ENCODE data around the gene WRAP73. TPM values are rescaled to one million over a fixed set of nuclear protein-coding genes. Genes with fewer than 3 reads are reported as not detected.

WRAP73 gene
- total RNA-seq, result 18.3 TPM

- peak; percentile 87 for DNase-seq (ENCODE audit: low spot score)
Observed at GRCh38 chr1:3649342-3650247, at the start of gene WRAP73. Gene WRAP73, minus strand, starts transcription at chr1:3650103. Its CDS starts 104 bp downstream, at chr1:3649999.

GRCh38 chr1:3699596-3699995, 49.7 kb upstream of the WRAP73 start:
- no peak for DNase-seq (ENCODE audit: low spot score)

DNA sequence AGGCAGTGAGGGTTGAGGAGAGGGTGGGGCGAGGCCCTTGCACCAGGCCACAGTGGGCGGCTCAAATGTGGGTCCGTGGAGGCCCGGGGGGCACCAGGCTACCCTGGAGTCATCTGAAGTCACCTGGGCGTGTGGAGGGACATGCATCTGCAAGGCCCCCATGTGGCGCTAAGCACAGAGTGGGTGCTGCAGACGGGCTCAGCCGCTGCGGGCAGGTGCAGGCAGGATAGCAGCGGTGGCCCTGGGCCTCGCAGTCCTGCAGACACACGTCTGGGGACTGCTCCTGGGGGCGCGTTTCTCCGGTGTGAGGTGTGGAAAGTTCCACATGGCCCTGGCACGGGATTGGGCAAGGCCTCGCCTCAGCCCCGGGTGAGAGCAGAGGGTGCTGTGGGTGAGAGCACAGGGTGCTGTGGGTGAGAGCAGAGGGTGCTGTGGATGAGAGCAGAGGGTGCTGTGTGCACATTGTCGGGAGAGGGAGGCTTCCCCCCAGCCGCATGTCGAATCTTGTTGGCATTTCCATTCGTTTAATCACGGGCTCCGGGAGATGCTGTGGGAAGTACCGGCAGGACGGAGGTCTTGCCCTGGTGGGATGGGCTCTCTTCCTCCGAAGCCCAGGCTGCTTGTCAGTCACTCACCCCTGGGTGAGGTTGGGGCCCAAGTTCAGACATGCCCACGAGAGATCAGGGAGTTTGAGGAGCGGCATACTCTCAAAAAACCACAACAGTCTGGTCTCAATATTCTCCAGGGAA, 48.9 kb upstream of the WRAP73 start:
- DNase-seq (ENCODE audit: low spot score), result peak; percentile 61

- DNase-seq (ENCODE audit: low spot score), result no peak
Observed at GRCh38 chr1:3697810-3698209, 47.9 kb upstream of the WRAP73 start.

DNA sequence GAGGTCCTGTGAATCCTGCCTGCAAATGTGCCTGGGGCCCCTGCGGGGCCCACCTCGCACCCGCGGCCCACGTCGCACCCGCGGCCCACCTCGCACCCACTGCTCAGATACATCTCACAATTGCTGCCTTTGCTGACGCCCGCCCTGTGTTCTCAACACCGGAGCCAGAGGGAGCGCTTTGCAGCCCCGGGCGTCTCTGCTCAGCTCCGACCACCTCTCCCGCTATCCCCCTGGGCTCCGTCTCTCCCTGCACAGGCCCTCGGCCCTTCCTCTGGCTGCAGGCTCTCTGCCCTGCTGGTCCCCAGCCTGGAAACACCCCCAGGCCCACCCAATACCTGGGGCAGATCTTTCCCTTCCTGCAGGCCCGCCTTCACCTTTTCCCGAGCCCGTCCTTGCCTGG, 47.2 kb upstream of the WRAP73 start:
- no peak for DNase-seq (ENCODE audit: low spot score)

DNA sequence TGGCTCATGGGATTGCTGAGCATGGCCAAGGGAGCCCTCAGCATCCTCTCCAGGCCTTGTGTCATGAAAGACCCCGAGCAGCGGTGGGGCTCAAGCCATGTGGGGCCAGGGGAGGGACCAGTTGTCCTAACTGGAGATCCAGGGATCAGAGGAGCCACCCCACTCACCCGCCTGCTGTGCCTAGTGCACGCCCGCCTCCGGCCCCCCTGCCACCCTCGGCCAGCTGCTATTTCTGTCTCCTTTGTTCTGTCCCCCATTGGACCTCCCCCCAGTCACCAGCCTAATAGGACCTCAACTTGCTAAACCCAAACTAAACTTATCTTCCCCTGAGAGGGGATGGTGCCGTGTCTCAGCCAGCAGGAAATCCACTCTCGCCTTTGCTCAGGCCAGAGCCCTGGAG, 46.8 kb upstream of the WRAP73 start:
- no peak for DNase-seq (ENCODE audit: low spot score)

- no peak for DNase-seq (ENCODE audit: low spot score)
Observed at GRCh38 chr1:3695326-3696217, 45.7 kb upstream of the WRAP73 start.

GRCh38 chr1:3693321-3693720, 43.4 kb upstream of the WRAP73 start:
- no peak for DNase-seq (ENCODE audit: low spot score)

DNA sequence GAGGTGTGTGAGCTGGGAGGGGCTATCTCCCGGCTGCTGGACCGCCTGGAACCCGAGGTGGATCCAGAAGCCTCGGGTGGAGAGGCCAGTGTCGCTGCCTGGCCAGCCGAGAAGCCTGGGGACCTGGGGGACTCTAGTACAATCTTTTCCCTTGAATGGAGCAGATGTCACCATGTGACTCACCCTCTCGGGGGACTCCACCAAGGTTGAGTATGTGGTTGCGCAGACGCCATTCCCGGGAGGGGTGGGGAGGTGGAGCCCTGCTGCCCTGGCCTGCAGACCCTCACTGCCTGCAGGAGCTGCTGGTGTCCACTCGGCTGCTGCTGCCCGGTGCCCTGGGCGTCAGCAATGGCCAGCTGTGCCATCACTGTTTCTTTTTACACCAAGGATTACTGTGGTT, 42.7 kb upstream of the WRAP73 start:
- DNase-seq (ENCODE audit: low spot score), result no peak

- no peak for DNase-seq (ENCODE audit: low spot score)
Observed at GRCh38 chr1:3691421-3692204, 41.7 kb upstream of the WRAP73 start.

DNA sequence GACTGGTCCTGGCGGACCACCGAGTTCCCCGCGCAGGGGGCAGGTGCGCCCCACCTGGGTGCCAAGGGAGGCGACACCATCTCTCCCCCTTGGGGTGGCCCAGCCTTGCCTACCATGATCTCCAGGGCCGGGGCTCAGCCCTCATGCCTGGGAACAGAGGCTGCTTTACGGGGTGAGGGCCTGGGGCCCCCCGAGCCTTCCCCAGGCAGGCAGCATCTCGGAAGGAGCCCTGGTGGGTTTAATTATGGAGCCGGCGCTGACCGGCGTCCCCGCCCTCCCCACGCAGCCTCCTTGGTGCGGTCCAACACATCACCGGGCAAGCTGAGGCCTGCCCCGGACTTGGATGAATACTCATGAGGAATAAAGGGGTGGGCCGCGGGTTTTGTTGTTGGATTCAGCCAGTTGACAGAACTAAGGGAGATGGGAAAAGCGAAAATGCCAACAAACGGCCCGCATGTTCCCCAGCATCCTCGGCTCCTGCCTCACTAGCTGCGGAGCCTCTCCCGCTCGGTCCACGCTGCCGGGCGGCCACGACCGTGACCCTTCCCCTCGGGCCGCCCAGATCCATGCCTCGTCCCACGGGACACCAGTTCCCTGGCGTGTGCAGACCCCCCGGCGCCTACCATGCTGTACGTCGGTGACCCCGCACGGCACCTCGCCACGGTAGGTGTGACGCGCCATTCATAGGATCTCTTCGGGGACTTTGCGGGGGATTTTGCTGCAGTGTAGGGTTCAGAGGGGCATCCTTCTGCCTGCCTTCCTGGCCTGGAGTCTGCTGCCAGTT, 40.6 kb upstream of the WRAP73 start:
- peak; percentile 67 for DNase-seq (ENCODE audit: low spot score)

- DNase-seq (ENCODE audit: low spot score), result no peak
Observed at GRCh38 chr1:3689138-3689750, 39.3 kb upstream of the WRAP73 start.

DNA sequence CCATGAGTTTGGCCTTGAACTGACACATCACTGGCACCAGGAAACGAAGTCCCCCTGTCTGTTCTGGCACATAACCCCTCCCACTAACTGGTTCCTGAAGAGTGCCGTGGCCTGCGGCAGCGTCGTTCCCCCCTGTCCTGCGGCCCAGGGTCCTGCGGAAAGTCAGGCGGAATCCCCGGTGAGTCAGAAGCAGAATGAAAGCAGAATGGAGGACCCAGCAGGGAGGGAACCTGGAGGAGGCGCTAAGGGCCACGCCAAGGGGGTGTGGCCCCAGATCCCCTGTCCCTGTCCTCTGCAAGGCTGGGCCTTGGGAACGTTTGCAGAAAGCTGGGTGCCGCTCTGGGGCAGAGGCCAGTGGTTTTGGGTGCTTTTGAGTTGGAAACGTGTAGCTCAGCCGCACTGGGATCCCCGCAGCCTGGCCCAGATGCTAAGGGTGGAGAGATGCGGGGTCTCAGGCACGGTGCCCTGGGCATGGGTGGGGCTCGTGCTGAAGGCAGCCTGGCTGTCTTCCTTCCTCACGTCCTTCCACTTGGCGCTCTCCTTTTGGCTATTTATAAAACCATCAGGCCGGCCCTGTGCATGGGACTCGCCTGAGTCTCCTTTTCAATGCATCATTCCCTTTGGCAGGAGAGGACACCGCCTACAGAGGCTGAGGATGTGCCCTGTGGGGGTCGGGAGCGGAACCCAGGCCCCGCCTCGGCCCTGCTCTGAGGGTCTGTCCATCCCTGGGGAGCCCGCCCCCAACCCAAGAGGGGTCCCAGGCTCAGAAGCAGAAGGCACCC, 38.6 kb upstream of the WRAP73 start:
- DNase-seq (ENCODE audit: low spot score), result no peak

DNA sequence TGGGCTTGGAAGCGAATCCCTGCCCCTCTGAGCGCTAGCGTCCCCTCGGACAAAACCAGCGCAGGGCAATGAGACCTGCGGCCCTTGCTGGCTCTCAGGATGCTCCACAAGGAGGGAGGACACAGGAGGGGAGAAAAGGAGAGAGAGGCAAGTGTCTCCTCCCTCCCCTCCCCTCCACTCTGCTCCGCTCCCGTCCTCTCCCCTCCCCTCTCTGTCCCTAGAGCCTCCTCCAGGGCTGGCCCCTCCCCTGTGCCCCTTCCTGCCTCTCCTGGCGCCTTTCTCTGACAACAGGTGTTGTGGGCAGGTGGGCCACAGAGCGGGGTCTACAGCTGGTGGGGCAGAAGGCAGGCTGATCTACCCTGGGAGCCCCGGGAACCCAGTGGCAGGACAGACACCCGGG, 37.6 kb upstream of the WRAP73 start:
- no peak for DNase-seq (ENCODE audit: low spot score)

GRCh38 chr1:3685906-3686305, 36.0 kb upstream of the WRAP73 start:
- no peak for DNase-seq (ENCODE audit: low spot score)

DNA sequence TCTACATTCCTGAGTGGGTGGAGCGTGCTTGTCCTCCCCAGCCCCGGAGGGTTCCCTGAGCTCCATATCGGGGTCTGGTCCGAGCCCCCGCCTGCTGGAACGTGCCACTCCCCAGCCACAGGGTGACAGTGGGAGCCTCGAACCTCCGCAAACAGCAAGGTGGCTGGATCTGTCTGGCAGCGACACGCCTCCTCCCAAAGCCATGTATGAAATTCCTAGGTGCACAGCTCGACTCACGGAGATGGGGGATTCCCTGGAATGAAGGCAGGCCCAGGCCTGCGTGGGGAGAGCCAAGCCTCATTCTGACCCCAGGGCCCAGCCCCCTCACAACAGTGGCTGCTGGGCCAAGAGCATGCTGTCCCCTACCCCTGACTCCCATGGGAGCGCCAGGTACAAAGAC, 35.3 kb upstream of the WRAP73 start:
- no peak for DNase-seq (ENCODE audit: low spot score)

- DNase-seq (ENCODE audit: low spot score), result no peak
Observed at GRCh38 chr1:3683992-3684391, 34.1 kb upstream of the WRAP73 start.

DNA sequence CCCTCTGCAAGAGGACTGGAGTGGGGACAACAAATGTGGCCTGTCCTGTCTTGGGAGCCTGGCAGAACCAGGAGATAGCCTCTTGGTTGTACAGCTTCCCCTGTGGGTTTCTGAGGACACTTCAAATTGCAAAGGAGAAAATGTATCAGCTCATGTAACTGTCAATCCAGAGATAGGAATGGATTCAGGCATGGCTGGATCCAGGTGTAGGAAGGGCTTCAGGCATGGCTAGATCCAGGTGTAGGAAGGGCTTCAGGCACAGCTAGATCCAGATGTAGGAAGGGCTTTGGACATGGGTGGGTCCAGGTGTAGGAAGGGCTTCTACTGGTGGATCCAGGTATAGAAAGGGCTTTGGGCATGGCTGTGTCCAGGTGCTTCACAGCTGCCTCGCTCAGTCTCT, 33.3 kb upstream of the WRAP73 start:
- DNase-seq (ENCODE audit: low spot score), result no peak

Data from ureter (tissue), 1 donor.